ENCODE data around the gene MYH10. TPM values are rescaled to one million over a fixed set of nuclear protein-coding genes. Genes with fewer than 3 reads are reported as not detected.

The MYH10 gene
- polyA plus RNA-seq, 1 donor from 2014 or later: 61.1 TPM

- no peak for TF ChIP-seq POLR2AphosphoS5 (IDR thresholded peaks at IDR 0.05)
- TF ChIP-seq SMC3 (conservative IDR thresholded peaks at IDR 0.05; ENCODE audit: poor library complexity): no peak
- TF ChIP-seq, protein P1, sequence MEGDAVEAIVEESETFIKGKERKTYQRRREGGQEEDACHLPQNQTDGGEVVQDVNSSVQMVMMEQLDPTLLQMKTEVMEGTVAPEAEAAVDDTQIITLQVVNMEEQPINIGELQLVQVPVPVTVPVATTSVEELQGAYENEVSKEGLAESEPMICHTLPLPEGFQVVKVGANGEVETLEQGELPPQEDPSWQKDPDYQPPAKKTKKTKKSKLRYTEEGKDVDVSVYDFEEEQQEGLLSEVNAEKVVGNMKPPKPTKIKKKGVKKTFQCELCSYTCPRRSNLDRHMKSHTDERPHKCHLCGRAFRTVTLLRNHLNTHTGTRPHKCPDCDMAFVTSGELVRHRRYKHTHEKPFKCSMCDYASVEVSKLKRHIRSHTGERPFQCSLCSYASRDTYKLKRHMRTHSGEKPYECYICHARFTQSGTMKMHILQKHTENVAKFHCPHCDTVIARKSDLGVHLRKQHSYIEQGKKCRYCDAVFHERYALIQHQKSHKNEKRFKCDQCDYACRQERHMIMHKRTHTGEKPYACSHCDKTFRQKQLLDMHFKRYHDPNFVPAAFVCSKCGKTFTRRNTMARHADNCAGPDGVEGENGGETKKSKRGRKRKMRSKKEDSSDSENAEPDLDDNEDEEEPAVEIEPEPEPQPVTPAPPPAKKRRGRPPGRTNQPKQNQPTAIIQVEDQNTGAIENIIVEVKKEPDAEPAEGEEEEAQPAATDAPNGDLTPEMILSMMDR (IDR thresholded peaks at IDR 0.05; ENCODE audit: poor library complexity, severe bottlenecking): no peak
- no peak for TF ChIP-seq TAF1 (IDR thresholded peaks at IDR 0.05; ENCODE audit: low read depth)
- no peak for TF ChIP-seq EZH2 (IDR thresholded peaks at IDR 0.05; ENCODE audit: borderline replicate concordance, insufficient read depth, low read length, poor library complexity, severe bottlenecking)
- no peak for TF ChIP-seq RAD21 (conservative IDR thresholded peaks at IDR 0.05)
- TF ChIP-seq REST (IDR thresholded peaks at IDR 0.05; ENCODE audit: borderline replicate concordance): no peak
- TF ChIP-seq MXI1 (conservative IDR thresholded peaks at IDR 0.05; ENCODE audit: poor library complexity, severe bottlenecking): no peak
- TF ChIP-seq EP300 (conservative IDR thresholded peaks at IDR 0.05; ENCODE audit: poor library complexity, severe bottlenecking): no peak
Observed at GRCh38 chr17:8673612-8674011, 43.1 kb upstream of the MYH10 start.

DNA sequence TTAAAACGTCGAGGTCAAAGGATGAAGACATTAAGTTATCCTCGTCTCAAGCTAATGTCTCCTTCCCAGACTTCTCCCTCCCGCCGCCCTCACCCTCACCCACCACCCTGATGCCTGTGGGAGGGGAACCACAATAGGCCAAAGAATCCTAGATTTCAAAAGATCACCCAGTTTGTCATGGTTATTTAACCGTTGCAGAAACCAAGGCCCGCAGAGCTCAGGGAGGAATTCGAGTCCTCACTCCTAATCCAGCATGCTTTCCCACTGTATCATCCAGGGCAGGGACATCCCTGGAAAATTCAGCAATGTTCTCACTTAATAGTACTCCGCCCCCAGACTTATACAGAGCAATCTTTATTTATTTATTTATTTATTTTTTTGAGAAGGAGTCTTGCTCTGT, 41.8 kb upstream of the MYH10 start:
- no peaks in the 10 kb centered on the region for H3K36me3 ChIP-seq (ENCODE audit: insufficient read depth, low read length)
- no peak overlapping the region for H3K9ac ChIP-seq (ENCODE audit: low read length)
- H4K20me1 ChIP-seq (ENCODE audit: insufficient read depth): no peaks in the 10 kb centered on the region
- TF ChIP-seq EZH2 (IDR thresholded peaks at IDR 0.05; ENCODE audit: borderline replicate concordance, insufficient read depth, low read length, poor library complexity, severe bottlenecking) (no peak), POLR2AphosphoS5 (IDR thresholded peaks at IDR 0.05) (no peak), MXI1 (conservative IDR thresholded peaks at IDR 0.05; ENCODE audit: poor library complexity, severe bottlenecking) (no peak), SMC3 (conservative IDR thresholded peaks at IDR 0.05; ENCODE audit: poor library complexity) (no peak), REST (IDR thresholded peaks at IDR 0.05; ENCODE audit: borderline replicate concordance) (no peak), RAD21 (conservative IDR thresholded peaks at IDR 0.05) (no peak), TAF1 (IDR thresholded peaks at IDR 0.05; ENCODE audit: low read depth) (no peak), EP300 (conservative IDR thresholded peaks at IDR 0.05; ENCODE audit: poor library complexity, severe bottlenecking) (no peak)
- TF ChIP-seq, protein P1 (IDR thresholded peaks at IDR 0.05; ENCODE audit: poor library complexity, severe bottlenecking): no peak
- H3K27ac ChIP-seq (ENCODE audit: low read length): no peak overlapping the region
- H3K9me2 ChIP-seq (ENCODE audit: insufficient read depth, low read length): no peaks in the 10 kb centered on the region
- H3F3A ChIP-seq (ENCODE audit: insufficient read depth, low read length, poor library complexity, severe bottlenecking): no peaks in the 10 kb centered on the region
- no peaks in the 10 kb centered on the region for H3K27me3 ChIP-seq (ENCODE audit: insufficient read depth, low read depth, low read length)
- H3K79me2 ChIP-seq (replicated peaks; ENCODE audit: insufficient read depth, low read length): no peaks in the 10 kb centered on the region
- H3K4me2 ChIP-seq (ENCODE audit: low read length): no peak overlapping the region
- H3K9me3 ChIP-seq (ENCODE audit: low read length): no peaks in the 10 kb centered on the region
- H3K4me3 ChIP-seq (ENCODE audit: low read length): no peak overlapping the region
- no peak overlapping the region for H2AFZ ChIP-seq (ENCODE audit: low read depth, low read length)

More at GRCh38 chr17:8673612-8674011, 43.1 kb upstream of the MYH10 start:
- Histone ChIP-seq H4K20me1 (ENCODE audit: insufficient read depth) (no peaks in the 10 kb centered on the region), H3K9me2 (ENCODE audit: insufficient read depth, low read length) (no peaks in the 10 kb centered on the region), H3K4me2 (ENCODE audit: low read length) (no peak overlapping the region), H3K4me3 (ENCODE audit: low read length) (no peak overlapping the region), H3K27ac (ENCODE audit: low read length) (no peak overlapping the region), H2AFZ (ENCODE audit: low read depth, low read length) (no peak overlapping the region), H3K9me3 (ENCODE audit: low read length) (no peaks in the 10 kb centered on the region), H3K79me2 (replicated peaks; ENCODE audit: insufficient read depth, low read length) (no peaks in the 10 kb centered on the region), H3K9ac (ENCODE audit: low read length) (no peak overlapping the region), H3F3A (ENCODE audit: insufficient read depth, low read length, poor library complexity, severe bottlenecking) (no peaks in the 10 kb centered on the region), H3K27me3 (ENCODE audit: insufficient read depth, low read depth, low read length) (no peaks in the 10 kb centered on the region), H3K36me3 (ENCODE audit: insufficient read depth, low read length) (no peaks in the 10 kb centered on the region)

All from neural cell (in vitro differentiated cells).